ENCODE data around the gene SHC1.

Gene SHC1

GRCh38 chr1:155008015-155008941 is 37.7 kb upstream of the SHC1 start:
- peak; percentile 72 for DNase-seq

GRCh38 chr1:155007251-155007828 is 36.8 kb upstream of the SHC1 start:
- DNase-seq, result no peak

- no peak for DNase-seq
Observed at GRCh38 chr1:155006601-155007101, 36.1 kb upstream of the SHC1 start.

GRCh38 chr1:155005076-155006011 is 34.8 kb upstream of the SHC1 start:
- no peak for DNase-seq

- no peak for DNase-seq
Observed at GRCh38 chr1:155004352-155005075, 34.0 kb upstream of the SHC1 start.

- no peak for DNase-seq
Observed at GRCh38 chr1:155003766-155004351, 33.3 kb upstream of the SHC1 start.

GRCh38 chr1:155003227-155003765 is 32.7 kb upstream of the SHC1 start:
- no peak for DNase-seq

DNA sequence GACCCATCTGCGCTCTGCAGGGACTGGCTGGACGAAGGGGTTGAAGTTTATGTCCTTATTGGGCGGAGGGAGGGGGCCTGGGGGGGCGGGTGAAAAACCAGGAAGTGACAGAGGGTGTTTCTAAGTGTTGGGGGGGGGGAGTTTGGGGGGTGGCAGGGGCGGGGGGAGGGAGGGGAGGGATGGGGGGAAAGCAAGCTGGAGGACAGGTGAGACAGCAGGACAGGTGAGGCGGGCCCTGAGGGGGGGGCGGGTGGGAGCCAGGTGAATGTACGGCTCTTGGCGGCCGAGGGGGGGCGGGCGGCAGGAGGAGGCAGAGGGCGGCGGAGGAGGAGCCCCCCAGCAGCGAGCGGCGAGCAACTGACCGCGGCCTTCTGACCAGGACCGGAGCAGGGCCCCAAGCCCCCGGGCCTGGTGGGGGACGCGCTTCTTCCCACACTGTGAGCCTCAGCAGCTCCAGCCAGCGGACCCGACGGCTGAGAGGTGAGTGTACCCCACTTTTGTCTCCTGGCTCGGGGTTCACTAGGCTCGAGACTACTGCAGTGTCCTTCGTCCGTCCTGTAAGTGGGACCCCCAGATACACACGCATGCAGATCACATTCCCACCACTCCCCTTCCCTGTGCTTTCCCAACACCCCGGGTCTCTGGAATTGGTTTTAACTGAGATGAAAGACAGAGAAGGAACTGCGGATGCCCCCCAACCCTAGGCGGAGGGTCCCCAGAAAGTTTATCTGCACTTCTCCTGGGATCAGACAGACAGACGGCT is 32.1 kb upstream of the SHC1 start, which contains the start of gene ZBTB7B:
Gene ZBTB7B, plus strand, starts transcription at position 339 of the 763 bp plus-strand sequence. CDS start 11,859 bp downstream, outside the sequence.
- DNase-seq, result no peak

DNA sequence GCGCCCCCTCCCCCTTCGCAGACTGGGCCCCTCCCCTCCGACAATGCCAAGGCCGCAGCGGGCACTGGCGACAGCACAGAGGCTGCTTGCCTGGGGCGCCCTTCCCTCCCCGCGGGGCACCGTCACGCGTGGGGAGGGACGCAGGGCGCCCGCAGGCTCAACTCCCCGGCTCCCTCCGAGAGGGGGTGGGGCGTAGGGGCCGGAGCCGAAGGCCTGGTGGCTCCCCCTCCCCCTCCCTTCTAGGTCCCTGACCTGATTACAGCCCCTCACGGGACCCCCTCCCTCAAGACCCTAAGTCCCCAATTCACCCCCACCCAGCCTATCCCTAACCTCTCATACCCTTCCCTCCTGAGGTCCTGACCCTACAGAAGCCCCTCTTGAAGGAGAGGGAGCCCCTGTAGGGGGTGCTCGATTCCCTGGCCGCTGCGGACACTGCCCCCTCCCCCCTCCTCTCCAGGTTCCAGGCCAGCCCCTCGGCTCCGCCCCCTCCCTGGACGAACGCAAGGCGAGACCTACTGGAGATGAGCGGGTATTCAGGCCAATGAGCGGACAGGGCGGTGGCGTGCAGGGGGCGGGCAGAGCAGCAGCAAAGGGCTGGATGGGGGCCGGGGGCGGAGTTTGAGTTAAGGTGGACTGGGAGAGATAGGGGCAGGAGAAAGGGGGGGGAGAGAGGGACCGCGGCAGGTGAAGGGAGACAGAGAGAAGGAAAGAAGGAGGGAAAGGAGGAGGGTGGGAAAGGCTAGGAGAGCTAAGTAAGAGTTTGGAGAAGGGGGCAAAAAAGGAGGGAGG is 31.3 kb upstream of the SHC1 start:
- peak; percentile 99 for DNase-seq

DNA sequence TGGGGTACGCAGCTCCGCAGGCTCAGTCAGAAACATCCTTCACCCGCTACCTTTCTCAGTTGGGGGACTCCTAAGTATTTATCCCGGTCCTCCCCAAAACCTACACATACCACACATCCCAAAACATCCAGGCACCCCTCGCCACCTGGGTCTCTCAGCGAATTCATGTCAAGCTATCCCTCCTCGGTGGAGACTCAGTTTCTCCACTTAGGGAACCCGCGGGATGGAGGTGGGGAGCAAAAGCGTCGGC is 30.8 kb upstream of the SHC1 start:
- DNase-seq, result no peak

DNA sequence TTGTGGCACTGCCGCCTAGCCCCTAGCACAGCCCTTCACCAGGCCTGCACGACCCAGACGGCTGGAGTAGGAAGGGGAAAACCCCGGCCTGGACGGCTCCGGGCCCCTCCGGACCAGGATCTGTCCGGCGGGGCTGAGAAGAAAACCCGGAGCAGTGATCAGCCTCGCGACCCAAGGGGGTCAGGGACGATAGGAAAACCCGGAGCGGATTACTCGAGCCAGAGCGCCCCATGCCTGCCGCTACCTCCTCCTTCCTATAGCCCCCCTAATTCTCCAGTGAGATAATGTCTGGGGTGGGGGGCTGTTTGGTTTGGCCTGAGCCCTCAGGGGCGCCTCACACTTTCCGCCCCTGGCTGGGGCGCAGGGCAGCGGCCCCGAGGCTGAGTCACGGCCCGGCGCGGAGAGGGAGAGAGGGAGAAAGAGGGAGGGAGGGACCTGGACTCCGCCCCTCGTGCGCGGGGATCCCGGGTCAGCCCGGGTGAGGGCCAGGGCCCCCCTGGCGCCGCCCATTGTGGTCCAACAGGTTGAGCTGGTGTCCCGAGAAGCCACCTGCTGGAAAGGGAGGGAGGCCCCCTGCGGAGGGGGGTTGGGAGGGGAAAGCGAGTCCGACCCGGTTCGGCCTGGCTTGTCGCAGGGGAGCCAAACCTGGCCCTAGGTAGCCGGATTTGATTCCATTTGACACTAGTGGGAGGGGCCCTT is 30.3 kb upstream of the SHC1 start:
- DNase-seq, result peak; percentile 80

DNA sequence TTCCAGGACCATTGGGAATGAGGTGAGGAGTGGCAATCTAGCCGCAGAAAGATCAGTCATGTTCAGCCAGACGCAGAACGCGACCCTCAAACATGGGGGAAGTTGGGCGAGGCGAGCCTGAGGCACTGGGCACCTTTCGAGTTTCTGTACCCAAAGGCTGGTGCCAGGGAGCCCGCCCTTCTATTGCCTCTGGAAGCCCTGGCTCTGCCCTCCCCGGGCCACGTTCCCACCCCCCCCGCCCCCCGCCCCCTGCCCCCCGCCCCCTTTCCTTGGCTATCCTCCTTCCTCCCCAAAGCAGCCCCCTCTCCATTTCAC is 29.8 kb upstream of the SHC1 start:
- no peak for DNase-seq

GRCh38 chr1:154999571-155000410 is 29.2 kb upstream of the SHC1 start:
- DNase-seq, result peak; percentile 71

DNA sequence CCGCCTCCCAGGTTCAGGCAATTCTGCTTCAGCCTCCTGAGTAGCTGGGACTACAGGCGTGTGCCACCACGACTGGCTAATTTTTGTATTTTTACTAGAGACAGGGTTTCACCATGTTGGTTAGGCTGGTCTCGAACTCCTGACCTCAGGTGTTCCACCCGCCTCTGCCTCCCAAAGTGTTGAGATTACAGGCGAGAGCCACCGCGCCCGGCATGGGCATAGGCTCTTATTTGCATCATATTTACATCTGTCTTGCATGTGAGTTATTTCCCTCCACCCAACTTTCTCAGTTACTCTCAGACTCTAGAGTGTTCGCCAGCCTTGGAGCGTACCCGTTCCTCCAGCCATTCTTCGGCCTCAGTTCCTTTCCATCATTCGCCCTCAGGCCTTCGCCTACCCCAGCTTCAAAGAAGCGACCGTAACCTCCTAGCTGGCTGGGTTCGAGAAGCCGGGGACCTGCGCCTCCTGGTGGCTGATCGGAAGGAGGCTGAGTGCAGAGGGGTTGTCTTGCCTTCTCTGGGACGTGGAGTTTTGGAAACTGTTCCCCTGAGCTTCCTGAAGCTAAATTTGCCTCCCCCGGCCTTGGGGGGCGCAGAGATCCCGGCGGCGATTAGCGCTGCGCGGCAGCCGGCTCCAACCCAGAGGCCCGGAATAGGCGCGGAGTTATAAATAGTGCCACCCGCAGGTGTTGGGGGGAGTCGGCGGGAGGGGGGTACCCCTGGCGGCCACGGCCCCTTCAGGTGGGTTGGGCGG is 28.4 kb upstream of the SHC1 start:
- DNase-seq, result peak; percentile 81

DNA sequence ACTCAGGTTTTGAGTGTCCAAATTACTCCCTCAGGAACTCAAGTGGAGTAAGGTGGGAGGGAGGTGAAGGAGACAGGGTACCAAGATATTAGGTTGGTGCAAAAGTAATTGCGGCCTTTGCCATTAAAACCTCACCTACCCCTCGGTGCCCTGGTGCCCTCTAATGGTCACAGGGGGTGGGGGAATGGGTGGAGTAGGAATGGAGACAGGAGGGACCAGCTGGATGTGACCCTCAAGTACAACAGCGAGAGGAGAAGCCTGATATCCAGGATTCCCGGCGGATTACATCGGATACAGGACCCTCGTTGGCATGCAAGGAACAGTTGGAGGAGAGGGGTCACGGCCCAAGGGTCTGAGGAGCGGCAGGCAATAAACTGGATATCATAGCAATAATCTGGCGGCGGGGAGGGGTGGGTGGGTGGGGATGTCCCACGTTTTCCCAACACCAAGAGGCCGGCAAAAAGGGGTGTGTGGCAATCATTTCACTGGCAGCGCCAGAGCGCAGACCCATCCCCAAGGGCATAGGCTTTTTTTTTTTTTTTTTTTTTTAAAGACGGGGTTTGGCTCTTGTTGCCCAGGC is 27.7 kb upstream of the SHC1 start:
- no peak for DNase-seq

- no peak for DNase-seq
Observed at GRCh38 chr1:154996966-154997701, 26.6 kb upstream of the SHC1 start.
